K562 (cell line): Measurements from ENCODE around the gene MRPL52. TPM values are rescaled to one million over a fixed set of nuclear protein-coding genes. Genes with fewer than 3 reads are reported as not detected.

ENCODE experiments used
- ATAC-seq: fragments of 200-7000 bp; cut with Tn5 transposase; 3 replicates; pipeline ENCODE4 v1.9.1; 2020; ENCODE audit warnings: moderate library complexity
- BruUV-seq: library from RNA; stranded (reverse); fragments of 400-500 nt; replicated peaks from 2 replicates; lab custom pipeline; 2021; lab: Mats Ljungman, UMichigan
- CTCF ChIA-PET: fragments of 300-600 bp; formaldehyde crosslinking; extraction: SDS; loops from one replicate; lab custom pipeline; 2021; ENCODE audit warnings: low intra/inter-chr PET ratio; lab: Yijun Ruan, JAX
- POLR2A ChIA-PET: fragments of 300-600, 350-650 bp; sonication (Branson Sonifier 250); formaldehyde crosslinking; extraction: SDS; loops from one replicate; lab custom pipeline; 2021; ENCODE audit warnings: antibody characterized with exemption, inconsistent platforms; lab: Yijun Ruan, JAX
- DNase-seq, 4 experiments: peaks; one replicate each; pipeline versions ENCODE4 v3.0.0 to v3.0.0-alpha.2; 2011 to 2018; ENCODE audit warnings: low spot score in 3 of 4, mixed read lengths in 3 of 4; ENCODE audit errors: extremely low read depth in 1 of 4
- FAIRE-seq: peaks from 2 replicates; lab custom pipeline; 2011; peaks lifted over from hg19 to GRCh38; lab: Jason Lieb, UNC
- H2AFZ ChIP-seq: 2 replicates; pipeline ENCODE4 v1.6.0; 2011; ENCODE audit warnings: low read depth, low read length, control low read depth, inconsistent platforms
- H3K27ac ChIP-seq: fragments of 200-600 bp; 3 replicates; pipeline ENCODE4 v1.8.0; 2011; ENCODE audit warnings: low read depth, mild to moderate bottlenecking, control low read depth, inconsistent platforms, low read length, moderate library complexity, mixed read lengths; ENCODE audit errors: extremely low read depth
- H3K27me3 ChIP-seq, 2 experiments: fragments of 300-600 bp in 1 of 2; 2 replicates in 1 of 2; 3 replicates in 1 of 2; pipeline versions ENCODE4 v1.6.0 to v1.8.0; 2011; ENCODE audit warnings: inconsistent platforms in 2 of 2, low read length in 2 of 2, mild to moderate bottlenecking in 1 of 2, mixed read lengths in 1 of 2, moderate library complexity in 1 of 2; ENCODE audit not compliant: control insufficient read depth in 2 of 2, insufficient read depth in 2 of 2
- H3K36me3 ChIP-seq: fragments of 300-600 bp; 3 replicates; pipeline ENCODE4 v1.8.0; 2011; ENCODE audit warnings: mild to moderate bottlenecking, low read length, inconsistent platforms; ENCODE audit not compliant: control insufficient read depth, insufficient read depth
- H3K4me1 ChIP-seq, 2 experiments: fragments of 200-600 bp in 1 of 2; replicated peaks in 1 of 2; 2 replicates in 1 of 2; 3 replicates in 1 of 2; pipeline versions ENCODE4 v1.5.1 to v1.8.0; 2011; ENCODE audit warnings: inconsistent platforms in 2 of 2, low read length in 2 of 2, mild to moderate bottlenecking in 1 of 2, mixed read lengths in 1 of 2, moderate library complexity in 1 of 2; ENCODE audit not compliant: control insufficient read depth in 2 of 2, insufficient read depth in 2 of 2
- H3K4me2 ChIP-seq: 2 replicates; pipeline ENCODE4 v1.6.1; 2011; ENCODE audit warnings: low read length, control low read depth, inconsistent platforms, mixed read lengths; ENCODE audit not compliant: insufficient read depth
- H3K4me3 ChIP-seq: fragments of 200-600 bp; sonication (generic), shearing (Covaris generic); 2 replicates; pipeline ENCODE4 v1.5.1; 2016; ENCODE audit warnings: control low read depth, inconsistent platforms
- H3K79me2 ChIP-seq: fragments of 200-600 bp; 3 replicates; pipeline ENCODE4 v1.8.0; 2011; ENCODE audit warnings: low read length, inconsistent platforms; ENCODE audit not compliant: control insufficient read depth, insufficient read depth
- H3K9ac ChIP-seq, 2 experiments: 2 replicates each; pipeline versions ENCODE4 v1.6.0 to v1.6.1; 2011; ENCODE audit warnings: low read depth in 2 of 2, low read length in 2 of 2, control low read depth in 1 of 2, inconsistent platforms in 1 of 2, mild to moderate bottlenecking in 1 of 2, mixed read lengths in 1 of 2; ENCODE audit not compliant: insufficient read depth in 1 of 2
- H3K9me1 ChIP-seq: one replicate; pipeline ENCODE4 v1.6.0; 2011; ENCODE audit warnings: inconsistent platforms, mild to moderate bottlenecking, low read length, moderate library complexity; ENCODE audit not compliant: control insufficient read depth, insufficient read depth
- H3K9me3 ChIP-seq: replicated peaks from 2 replicates; pipeline ENCODE4 v1.5.1; 2011; ENCODE audit warnings: low read depth, low read length, inconsistent platforms; ENCODE audit not compliant: control insufficient read depth, insufficient read depth
- H4K20me1 ChIP-seq: replicated peaks from 2 replicates; pipeline ENCODE4 v1.6.1; 2011; ENCODE audit warnings: low read length, inconsistent platforms, mixed read lengths; ENCODE audit not compliant: control insufficient read depth, insufficient read depth
- BRCA1 ChIP-seq, 2 experiments: fragments of 450-650 bp in 1 of 2; sonication (generic) in 1 of 2; formaldehyde crosslinking in 1 of 2; IDR thresholded peaks; 2 replicates each; pipeline versions ENCODE4 v1.5.0 to v1.6.1; 2017 to 2020; ENCODE audit warnings: mild to moderate bottlenecking in 1 of 2, missing genetic modification reagents in 1 of 2
- ELF1 ChIP-seq: fragments of 200-800 bp; sonication (Bioruptor generic); IDR thresholded peaks from 2 replicates; pipeline ENCODE4 v1.6.1; 2016; ENCODE audit warnings: missing genetic modification characterization, missing compliant biosample characterization
- ELF2 ChIP-seq: fragments of 250-450 bp; sonication (Bioruptor Pico); IDR thresholded peaks from 2 replicates; pipeline ENCODE4 v1.5.0; 2021; ENCODE audit warnings: mild to moderate bottlenecking
- MAFF ChIP-seq: IDR thresholded peaks from 2 replicates; pipeline ENCODE4 v1.6.1; 2012; ENCODE audit warnings: low read length, improper control_type of control experiment
- NR4A1 ChIP-seq, 2 experiments: fragments of 250-450 bp in 1 of 2; fragments of 450-650 bp in 1 of 2; sonication (Bioruptor Pico) in 1 of 2; IDR thresholded peaks; 2 replicates each; pipeline versions ENCODE4 v1.4.0 to v1.6.1; 2016 to 2020; ENCODE audit warnings: mild to moderate bottlenecking in 2 of 2, missing compliant biosample characterization in 1 of 2, missing genetic modification characterization in 1 of 2, moderate library complexity in 1 of 2
- POLR3A ChIP-seq: IDR thresholded peaks from 2 replicates; pipeline ENCODE4 v1.6.1; 2011; ENCODE audit warnings: borderline replicate concordance, mild to moderate bottlenecking, moderate library complexity; ENCODE audit not compliant: insufficient read length, insufficient read depth; ENCODE audit errors: extremely low read depth
- SPI1 ChIP-seq: IDR thresholded peaks from 2 replicates; pipeline ENCODE4 v1.6.1; 2011; ENCODE audit warnings: low read depth, low read length, control low read depth, borderline replicate concordance
- ZNF830 ChIP-seq: fragments of 250-450 bp; sonication (Bioruptor Pico); IDR thresholded peaks from 2 replicates; pipeline ENCODE4 v1.5.0; 2021; ENCODE audit warnings: mild to moderate bottlenecking
- WGBS: fragments of 100-300 bp; shearing (Covaris generic); methylation state at CpG from one replicate; pipeline ENCODE4 v1.1.6; 2016; ENCODE audit warnings: low coverage, mixed read lengths; ENCODE audit not compliant: insufficient coverage; ENCODE audit errors: missing lambda C conversion rate; 5-methylcytosine and 5-hydroxymethylcytosine counted together
- in situ Hi-C: fragments of 300-500 bp; cut with MboI; formaldehyde crosslinking; loops from 4 replicates; pipeline ENCODE4 v1.15.0; 2018; ENCODE audit warnings: inconsistent platforms, mixed read lengths
- intact Hi-C: fragments of 100-400 bp; cut with micrococcal nuclease; formaldehyde crosslinking; loops from 2 replicates; pipeline ENCODE4 v1.14.2; 2022
- polyA plus RNA-seq, 8 experiments: library from polyadenylated mRNA; depleted of rRNA in 4 of 8; stranded (reverse) in 5 of 8; unstranded in 3 of 8; fragments of >200 nt; fragmentation: Nextera tagmentation in 2 of 8; fragmentation: Illumina TruSeq in 1 of 8; extraction: Ambion mirVana in 2 of 8; extraction: Trizol in 1 of 8; gene quantifications; 2 replicates each; pipeline versions ENCODE4 v1.2.1 to v1.2.3, GENCODE V29; 2011 to 2014; ENCODE audit warnings: inconsistent platforms in 1 of 8, missing spikeins in 1 of 8
- total RNA-seq, 7 experiments: library from RNA; depleted of rRNA in 6 of 7; stranded (reverse); fragments of >200 nt in 6 of 7; fragmentation: Illumina TruSeq in 2 of 7; extraction: Trizol in 2 of 7; gene quantifications; 2 replicates each; pipeline versions ENCODE4 v1.2.1 to v1.2.3, GENCODE V29; 2011 to 2021; ENCODE audit warnings: low replicate concordance in 1 of 7
- TF ChIP-seq, protein P1 (sequence below): fragments of 450-650 bp; formaldehyde crosslinking; IDR thresholded peaks from 2 replicates; pipeline ENCODE4 v1.4.0; 2020; ENCODE audit warnings: mild to moderate bottlenecking
- TF ChIP-seq, protein P2 (sequence below): fragments of 250-450 bp; sonication (Bioruptor Pico); IDR thresholded peaks from 2 replicates; pipeline ENCODE4 v1.5.0; 2022; ENCODE audit warnings: mild to moderate bottlenecking
- TF ChIP-seq, protein P3 (sequence below), 2 experiments: fragments of 450-650 bp; conservative IDR thresholded peaks; 2 replicates each; pipeline ENCODE4 v1.6.1; 2017; ENCODE audit warnings: mild to moderate bottlenecking in 2 of 2, moderate library complexity in 2 of 2

MRPL52 gene
- total and polyA plus RNA-seq, 9 of the 15 experiments (the other 6 are each of a cell fraction or from before 2014, with no cell fraction given), result 56.5 to 213 (median 168) TPM

DNA sequence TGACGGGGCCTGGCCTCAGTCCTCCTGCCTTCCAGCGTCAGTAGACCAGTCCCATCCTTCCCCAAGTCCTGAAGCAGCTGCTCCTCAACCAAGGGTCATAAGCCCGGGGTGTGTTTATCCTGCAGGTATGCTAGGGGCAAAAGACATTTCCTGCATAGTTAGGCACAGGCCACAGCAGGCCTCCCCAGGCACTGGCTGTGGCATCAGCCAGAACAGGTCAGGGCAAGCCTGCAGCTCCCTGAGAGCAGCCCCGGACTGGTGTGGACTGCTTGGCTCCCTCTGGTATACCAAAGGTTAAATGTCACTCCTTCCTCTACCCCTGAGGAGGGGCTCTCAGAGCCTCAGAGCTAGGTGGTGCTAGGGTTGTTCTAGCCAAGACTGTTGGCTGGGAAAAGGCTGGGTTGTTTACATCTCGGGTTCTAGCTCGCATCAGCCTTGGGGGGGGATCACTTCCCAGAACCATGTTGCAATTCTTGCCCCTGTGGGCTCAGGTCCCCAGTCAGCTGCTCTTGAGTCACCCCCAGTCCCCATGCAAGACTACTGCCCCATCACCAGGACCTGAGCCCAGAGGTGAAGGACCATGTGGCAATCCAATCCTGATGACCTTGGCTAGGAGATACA lies 9.6 kb downstream of the MRPL52 start:
- H3K27me3 ChIP-seq, result no peaks in the 10 kb centered on the region
- intact Hi-C loops (no loop called here), in situ Hi-C loops (no loop called here)
- TF ChIP-seq POLR3A, result no peak
- no peak for TF ChIP-seq MAFF
- TF ChIP-seq ZNF830, result no peak
- TF ChIP-seq, protein P1, sequence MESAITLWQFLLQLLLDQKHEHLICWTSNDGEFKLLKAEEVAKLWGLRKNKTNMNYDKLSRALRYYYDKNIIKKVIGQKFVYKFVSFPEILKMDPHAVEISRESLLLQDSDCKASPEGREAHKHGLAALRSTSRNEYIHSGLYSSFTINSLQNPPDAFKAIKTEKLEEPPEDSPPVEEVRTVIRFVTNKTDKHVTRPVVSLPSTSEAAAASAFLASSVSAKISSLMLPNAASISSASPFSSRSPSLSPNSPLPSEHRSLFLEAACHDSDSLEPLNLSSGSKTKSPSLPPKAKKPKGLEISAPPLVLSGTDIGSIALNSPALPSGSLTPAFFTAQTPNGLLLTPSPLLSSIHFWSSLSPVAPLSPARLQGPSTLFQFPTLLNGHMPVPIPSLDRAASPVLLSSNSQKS (CRISPR knock-in tag), result no peak
- TF ChIP-seq, protein P2, sequence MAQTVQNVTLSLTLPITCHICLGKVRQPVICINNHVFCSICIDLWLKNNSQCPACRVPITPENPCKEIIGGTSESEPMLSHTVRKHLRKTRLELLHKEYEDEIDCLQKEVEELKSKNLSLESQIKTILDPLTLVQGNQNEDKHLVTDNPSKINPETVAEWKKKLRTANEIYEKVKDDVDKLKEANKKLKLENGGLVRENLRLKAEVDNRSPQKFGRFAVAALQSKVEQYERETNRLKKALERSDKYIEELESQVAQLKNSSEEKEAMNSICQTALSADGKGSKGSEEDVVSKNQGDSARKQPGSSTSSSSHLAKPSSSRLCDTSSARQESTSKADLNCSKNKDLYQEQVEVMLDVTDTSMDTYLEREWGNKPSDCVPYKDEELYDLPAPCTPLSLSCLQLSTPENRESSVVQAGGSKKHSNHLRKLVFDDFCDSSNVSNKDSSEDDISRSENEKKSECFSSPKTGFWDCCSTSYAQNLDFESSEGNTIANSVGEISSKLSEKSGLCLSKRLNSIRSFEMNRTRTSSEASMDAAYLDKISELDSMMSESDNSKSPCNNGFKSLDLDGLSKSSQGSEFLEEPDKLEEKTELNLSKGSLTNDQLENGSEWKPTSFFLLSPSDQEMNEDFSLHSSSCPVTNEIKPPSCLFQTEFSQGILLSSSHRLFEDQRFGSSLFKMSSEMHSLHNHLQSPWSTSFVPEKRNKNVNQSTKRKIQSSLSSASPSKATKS (CRISPR knock-in tag), result no peak
- no peak for TF ChIP-seq BRCA1 (IDR thresholded peaks at IDR 0.05)
- no peak for TF ChIP-seq BRCA1 (CRISPR knock-in tag; IDR thresholded peaks at IDR 0.05)
- no peak for TF ChIP-seq SPI1
- TF ChIP-seq, protein P3, sequence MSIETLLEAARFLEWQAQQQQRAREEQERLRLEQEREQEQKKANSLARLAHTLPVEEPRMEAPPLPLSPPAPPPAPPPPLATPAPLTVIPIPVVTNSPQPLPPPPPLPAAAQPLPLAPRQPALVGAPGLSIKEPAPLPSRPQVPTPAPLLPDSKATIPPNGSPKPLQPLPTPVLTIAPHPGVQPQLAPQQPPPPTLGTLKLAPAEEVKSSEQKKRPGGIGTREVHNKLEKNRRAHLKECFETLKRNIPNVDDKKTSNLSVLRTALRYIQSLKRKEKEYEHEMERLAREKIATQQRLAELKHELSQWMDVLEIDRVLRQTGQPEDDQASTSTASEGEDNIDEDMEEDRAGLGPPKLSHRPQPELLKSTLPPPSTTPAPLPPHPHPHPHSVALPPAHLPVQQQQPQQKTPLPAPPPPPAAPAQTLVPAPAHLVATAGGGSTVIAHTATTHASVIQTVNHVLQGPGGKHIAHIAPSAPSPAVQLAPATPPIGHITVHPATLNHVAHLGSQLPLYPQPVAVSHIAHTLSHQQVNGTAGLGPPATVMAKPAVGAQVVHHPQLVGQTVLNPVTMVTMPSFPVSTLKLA (conservative IDR thresholded peaks at IDR 0.05), result no peak
- no peak for TF ChIP-seq ELF2 (CRISPR knock-in tag)
- TF ChIP-seq ELF1 (tag), result no peak
- TF ChIP-seq NR4A1 (CRISPR knock-in tag; IDR thresholded peaks at IDR 0.05), result no peak
- no peak for TF ChIP-seq NR4A1 (tag; IDR thresholded peaks at IDR 0.05)
- no peaks in the 10 kb centered on the region for H3K9me1 ChIP-seq
- DNase-seq (no peak), ATAC-seq (no peak), FAIRE-seq (no peak)
- H3K4me3 ChIP-seq, result no peak overlapping the region
- no peak overlapping the region for H3K27ac ChIP-seq
- CTCF ChIA-PET, result no interaction called here
- H3K79me2 ChIP-seq, result no peaks in the 10 kb centered on the region
- POLR2A ChIA-PET, result interaction anchor here (0.6 to 1.5 kb wide), 9 partner anchors 9 to 483 kb away, joined by 3 to 10 read pairs (median 3); partner anchors contain the start of genes LRP10 and MRPL52
- H4K20me1 ChIP-seq, result no peaks in the 10 kb centered on the region
- peak overlapping the region in 1 of 2 experiments; percentile 62; a peak in 1 of 4 replicates for H3K9ac ChIP-seq
- no peaks in the 10 kb centered on the region for H3K9me3 ChIP-seq
- H2AFZ ChIP-seq, result no peak overlapping the region
- no peak overlapping the region for H3K4me2 ChIP-seq
- WGBS, result 68% methylated on average over 6 of the region's 6 CpGs
- peaks cover 15% of the 10 kb centered on the region; the same call in 2 of the 3 replicates for H3K36me3 ChIP-seq
- BruUV-seq, result no TSS peak
- peaks cover 0 to 14% of the 10 kb centered on the region in 2 experiments; a peak in 1 of 5 replicates for H3K4me1 ChIP-seq
